ENCODE results near the gene PLA1A. TPM values are rescaled to one million over a fixed set of nuclear protein-coding genes. Genes with fewer than 3 reads are reported as not detected.

The PLA1A gene
- polyA plus RNA-seq, 1 donor from 2014 or later: not detected

GRCh38 chr3:119630880-119631329 lies 33.2 kb downstream of the PLA1A start:
- H3K4me3 Mint-ChIP-seq: peak overlapping the region in 1 of 4 donors; percentile 60
- no peaks in the 10 kb centered on the region for H3K27me3 Mint-ChIP-seq
- no peak overlapping the region for H3K27ac Mint-ChIP-seq
- H3K9me3 Mint-ChIP-seq: no peaks in the 10 kb centered on the region
- H3K36me3 Mint-ChIP-seq: no peaks in the 10 kb centered on the region
- peaks cover 28 to 37% (median 36%) of the 10 kb centered on the region in 3 donors for H3K4me1 Mint-ChIP-seq

DNA sequence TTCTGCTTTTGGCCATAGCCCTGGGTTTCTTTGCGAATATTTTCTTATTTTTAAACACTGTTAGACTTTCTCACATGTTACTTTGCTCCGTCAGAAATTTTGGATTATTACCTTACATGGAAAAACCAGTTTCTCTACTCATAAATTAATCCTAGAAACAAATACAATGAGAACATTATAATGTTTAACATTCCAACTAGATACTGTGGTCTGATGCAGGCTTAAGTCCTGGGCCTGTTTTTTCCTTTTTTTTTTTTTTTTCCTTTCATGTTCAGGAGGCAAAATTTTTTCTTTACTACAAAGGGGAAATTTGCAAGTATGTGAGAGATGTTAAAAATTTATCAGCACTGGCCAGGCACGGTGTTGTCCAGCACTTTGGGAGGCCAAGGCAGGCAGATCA lies 33.8 kb downstream of the PLA1A start:
- H3K4me1 Mint-ChIP-seq: peaks cover 26 to 34% (median 33%) of the 10 kb centered on the region in 3 donors

DNA sequence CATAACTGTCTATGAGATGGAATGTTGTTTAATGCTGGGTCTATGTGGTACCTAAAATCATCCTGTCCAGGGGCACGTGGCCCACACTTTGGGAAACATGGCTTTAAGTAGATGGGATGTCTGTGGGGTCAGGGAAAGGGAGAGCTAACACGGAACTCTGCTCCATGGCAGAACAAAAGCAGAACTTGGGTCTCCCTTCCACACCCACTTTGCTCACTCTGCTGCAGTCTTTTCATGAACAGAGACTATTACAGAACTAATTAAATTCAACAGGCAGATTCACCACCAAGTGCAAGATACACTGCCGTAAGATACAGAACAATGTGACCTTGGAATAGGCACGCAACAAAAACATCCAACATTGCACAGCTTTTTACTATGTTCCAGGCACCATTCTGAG lies 34.5 kb downstream of the PLA1A start:
- H3K4me1 Mint-ChIP-seq: peaks cover 20 to 28% (median 27%) of the 10 kb centered on the region in 3 donors
- no peak overlapping the region for H3K4me3 Mint-ChIP-seq
- H3K36me3 Mint-ChIP-seq: no peaks in the 10 kb centered on the region
- H3K27ac Mint-ChIP-seq: no peak overlapping the region
- H3K27me3 Mint-ChIP-seq: no peaks in the 10 kb centered on the region
- no peaks in the 10 kb centered on the region for H3K9me3 Mint-ChIP-seq

More for the DNA sequence above, 33.8 kb downstream of the PLA1A start:
- no peak overlapping the region for H3K27ac Mint-ChIP-seq
- H3K27me3 Mint-ChIP-seq: no peaks in the 10 kb centered on the region
- H3K4me3 Mint-ChIP-seq: no peak overlapping the region
- H3K9me3 Mint-ChIP-seq: no peaks in the 10 kb centered on the region
- H3K36me3 Mint-ChIP-seq: no peaks in the 10 kb centered on the region

DNA sequence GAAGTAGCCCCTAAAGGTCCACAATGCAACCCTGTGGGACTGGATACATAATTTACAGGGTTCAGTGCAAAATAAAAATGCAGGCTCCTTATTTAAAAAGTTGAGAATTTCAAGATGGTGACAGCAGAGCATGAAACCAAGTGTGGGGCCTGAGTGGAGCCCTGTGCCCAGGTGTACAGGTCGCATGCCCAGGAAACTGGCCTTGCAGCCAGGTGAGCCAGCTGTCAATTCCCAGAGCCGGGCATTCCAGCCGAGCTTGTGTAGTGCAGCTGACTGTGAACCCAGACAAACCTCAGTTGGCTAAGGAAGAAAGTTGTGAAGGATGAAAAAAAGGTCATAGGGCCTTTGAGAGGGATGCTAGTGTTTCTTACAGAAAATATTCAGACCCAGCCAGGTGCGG lies 35.1 kb downstream of the PLA1A start:
- Mint-ChIP-seq H3K36me3 (no peaks in the 10 kb centered on the region), H3K27me3 (no peaks in the 10 kb centered on the region), H3K4me3 (no peak overlapping the region), H3K4me1 (peaks cover 18 to 26% (median 23%) of the 10 kb centered on the region in 3 donors), H3K9me3 (no peaks in the 10 kb centered on the region), H3K27ac (no peak overlapping the region)

DNA sequence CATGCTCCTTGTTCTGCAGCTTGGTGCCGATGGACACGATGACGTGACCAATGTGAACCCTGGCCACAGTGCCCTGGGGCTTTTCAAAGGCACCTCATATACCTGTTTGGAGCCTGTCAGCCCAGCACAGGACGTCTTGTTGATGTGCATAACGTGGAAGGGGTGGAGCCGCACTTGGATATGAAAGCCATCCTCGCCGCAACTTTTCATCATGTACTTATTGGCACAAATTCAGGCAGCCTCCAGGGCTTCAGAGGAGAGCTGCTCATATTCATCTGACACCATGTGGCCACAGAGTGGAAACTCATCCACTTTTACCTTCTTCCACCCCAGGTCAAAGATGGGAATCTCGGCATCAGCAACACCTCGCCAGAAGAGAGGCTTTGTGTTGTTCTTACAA lies 38.0 kb downstream of the PLA1A start:
- H3K4me3 Mint-ChIP-seq: no peak overlapping the region
- no peaks in the 10 kb centered on the region for H3K9me3 Mint-ChIP-seq
- H3K27me3 Mint-ChIP-seq: no peaks in the 10 kb centered on the region
- H3K27ac Mint-ChIP-seq: no peak overlapping the region
- H3K36me3 Mint-ChIP-seq: no peaks in the 10 kb centered on the region
- peaks cover 16 to 24% (median 22%) of the 10 kb centered on the region in 3 donors for H3K4me1 Mint-ChIP-seq

DNA sequence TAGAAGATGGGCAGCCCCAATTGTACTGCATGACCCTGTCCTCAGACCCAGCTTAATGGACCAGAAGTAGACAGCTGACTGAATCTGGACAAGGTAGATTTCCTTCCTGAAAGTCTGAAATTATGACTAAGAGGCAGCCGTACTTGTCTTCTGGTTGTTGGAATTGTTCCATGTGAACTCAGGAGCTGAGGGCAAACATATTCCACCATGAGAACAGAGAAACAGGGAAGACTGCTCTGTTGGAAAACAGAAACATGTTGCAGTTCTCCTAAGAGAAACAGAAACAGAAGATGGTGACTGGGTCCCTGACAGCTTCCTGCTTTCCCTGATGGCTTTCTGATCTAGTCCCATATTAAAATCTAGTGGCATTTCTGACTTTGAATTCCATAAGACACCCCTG lies 38.6 kb downstream of the PLA1A start:
- no peaks in the 10 kb centered on the region for H3K9me3 Mint-ChIP-seq
- no peaks in the 10 kb centered on the region for H3K27me3 Mint-ChIP-seq
- H3K4me1 Mint-ChIP-seq: peaks cover 16 to 22% (median 22%) of the 10 kb centered on the region in 3 donors
- no peaks in the 10 kb centered on the region for H3K36me3 Mint-ChIP-seq
- no peak overlapping the region for H3K27ac Mint-ChIP-seq
- no peak overlapping the region for H3K4me3 Mint-ChIP-seq

DNA sequence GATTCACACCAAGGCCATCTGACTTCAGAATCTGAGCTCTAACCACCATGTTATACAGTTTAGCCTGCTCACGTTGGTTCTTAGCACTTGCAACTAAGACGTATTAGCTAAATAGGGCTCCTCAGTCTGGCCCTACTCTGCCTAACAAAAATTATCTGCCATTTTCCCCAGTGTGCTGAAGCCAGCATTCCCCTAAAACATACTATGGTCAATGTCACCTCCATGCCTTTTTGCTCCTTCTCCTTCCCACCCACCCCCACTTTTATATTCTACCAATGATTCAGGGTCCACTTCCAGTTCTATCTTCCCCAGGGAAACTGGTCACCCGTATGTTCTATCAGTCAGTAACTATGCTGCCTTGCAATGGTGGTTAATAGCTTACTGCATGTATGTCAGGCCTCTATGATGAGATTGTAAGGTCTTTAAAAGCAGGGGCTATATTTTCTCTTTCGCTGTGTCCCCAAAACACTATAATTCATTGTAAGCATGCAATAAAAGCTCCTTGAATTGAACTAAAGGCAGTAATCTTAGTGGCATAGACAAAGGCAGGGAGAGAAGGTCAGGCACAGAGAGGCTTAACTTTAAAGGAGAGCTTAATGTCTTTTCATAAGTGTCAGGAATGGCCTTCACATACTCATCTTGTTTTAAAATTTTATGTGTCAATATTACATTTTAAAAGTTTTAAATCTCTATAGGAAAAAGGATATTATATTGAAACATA lies 39.4 kb downstream of the PLA1A start:
- Mint-ChIP-seq H3K36me3 (no peaks in the 10 kb centered on the region), H3K4me1 (peaks cover 16 to 22% (median 22%) of the 10 kb centered on the region in 3 donors), H3K27me3 (no peaks in the 10 kb centered on the region), H3K4me3 (no peak overlapping the region), H3K9me3 (no peaks in the 10 kb centered on the region), H3K27ac (no peak overlapping the region)

GRCh38 chr3:119637679-119638477 lies 40.2 kb downstream of the PLA1A start:
- peaks cover 16 to 20% (median 20%) of the 10 kb centered on the region in 3 donors for H3K4me1 Mint-ChIP-seq
- H3K36me3 Mint-ChIP-seq: peaks cover 2% of the 10 kb centered on the region
- no peaks in the 10 kb centered on the region for H3K9me3 Mint-ChIP-seq
- peak overlapping the region; percentile 32 to 91 (median 87) for H3K27ac Mint-ChIP-seq
- no peaks in the 10 kb centered on the region for H3K27me3 Mint-ChIP-seq
- peak overlapping the region; percentile 60 to 95 (median 88) for H3K4me3 Mint-ChIP-seq

DNA sequence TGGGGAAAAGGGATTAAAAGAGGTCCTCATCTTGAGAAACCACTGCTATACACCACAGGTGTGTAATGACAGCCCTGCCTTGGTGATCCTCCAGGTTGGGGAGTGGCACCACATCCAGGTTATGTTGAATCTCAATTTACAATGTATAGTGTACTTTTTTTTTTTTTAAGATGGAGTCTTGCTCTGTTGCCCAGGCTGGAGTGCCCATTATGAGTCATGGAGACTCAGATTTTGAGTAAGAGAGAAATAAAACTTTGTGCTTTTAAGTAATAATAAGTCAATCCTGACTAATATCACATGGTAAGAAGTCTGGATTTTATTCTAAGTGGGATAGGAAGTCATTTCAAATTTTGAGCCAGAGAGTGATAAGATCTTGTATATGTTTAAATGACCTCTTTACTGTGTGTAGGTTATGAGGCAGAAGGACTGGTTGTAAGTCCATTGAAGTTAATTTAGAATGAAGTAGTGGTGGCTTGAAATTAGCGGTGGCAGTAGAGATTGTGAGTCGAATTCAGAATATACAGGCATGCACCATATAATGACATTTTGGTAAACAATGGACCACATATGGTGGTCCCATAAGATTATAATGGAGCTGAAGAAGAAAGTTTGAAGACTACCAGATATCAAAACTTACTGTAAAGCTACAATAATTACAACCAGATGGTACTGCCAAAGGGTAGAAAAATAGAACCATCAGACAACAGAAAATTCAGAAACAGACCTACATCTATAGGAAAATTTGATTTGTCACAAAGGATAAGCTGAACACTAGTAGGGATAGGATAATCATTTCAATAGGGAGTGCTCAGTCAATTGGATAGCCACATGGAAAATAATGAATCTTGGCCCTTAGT lies 42.0 kb downstream of the PLA1A start:
- Mint-ChIP-seq H3K27ac (peak overlapping the region in 1 of 3 donors; percentile 37), H3K36me3 (peaks cover 4% of the 10 kb centered on the region), H3K4me1 (peaks cover 16 to 20% (median 19%) of the 10 kb centered on the region in 3 donors), H3K27me3 (no peaks in the 10 kb centered on the region), H3K4me3 (peak overlapping the region in 2 of 4 donors; percentile 6 to 42), H3K9me3 (no peaks in the 10 kb centered on the region)

DNA sequence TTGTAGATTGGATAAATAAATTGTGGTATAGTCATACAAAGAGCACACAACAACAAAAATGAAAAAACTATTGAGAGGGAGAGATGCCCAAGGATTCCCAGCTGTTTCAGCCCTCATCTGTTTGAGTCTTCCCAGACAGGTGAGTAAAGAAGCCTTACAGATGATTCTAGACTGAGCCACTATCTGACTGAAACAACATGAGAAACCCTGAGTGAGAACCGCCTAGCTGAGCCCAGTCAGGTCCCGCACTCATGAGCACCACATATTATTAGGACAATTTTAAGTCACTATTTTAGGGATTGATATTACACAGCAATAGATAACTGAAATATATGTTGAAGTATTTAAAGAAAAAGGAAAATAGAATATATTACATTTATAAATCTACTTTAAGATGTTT lies 43.7 kb downstream of the PLA1A start:
- Mint-ChIP-seq H3K36me3 (peaks cover 4% of the 10 kb centered on the region), H3K27me3 (no peaks in the 10 kb centered on the region), H3K9me3 (no peaks in the 10 kb centered on the region), H3K4me1 (peaks cover 16 to 19% (median 17%) of the 10 kb centered on the region in 3 donors), H3K4me3 (peak overlapping the region in 1 of 4 donors; percentile 28), H3K27ac (no peak overlapping the region)

DNA sequence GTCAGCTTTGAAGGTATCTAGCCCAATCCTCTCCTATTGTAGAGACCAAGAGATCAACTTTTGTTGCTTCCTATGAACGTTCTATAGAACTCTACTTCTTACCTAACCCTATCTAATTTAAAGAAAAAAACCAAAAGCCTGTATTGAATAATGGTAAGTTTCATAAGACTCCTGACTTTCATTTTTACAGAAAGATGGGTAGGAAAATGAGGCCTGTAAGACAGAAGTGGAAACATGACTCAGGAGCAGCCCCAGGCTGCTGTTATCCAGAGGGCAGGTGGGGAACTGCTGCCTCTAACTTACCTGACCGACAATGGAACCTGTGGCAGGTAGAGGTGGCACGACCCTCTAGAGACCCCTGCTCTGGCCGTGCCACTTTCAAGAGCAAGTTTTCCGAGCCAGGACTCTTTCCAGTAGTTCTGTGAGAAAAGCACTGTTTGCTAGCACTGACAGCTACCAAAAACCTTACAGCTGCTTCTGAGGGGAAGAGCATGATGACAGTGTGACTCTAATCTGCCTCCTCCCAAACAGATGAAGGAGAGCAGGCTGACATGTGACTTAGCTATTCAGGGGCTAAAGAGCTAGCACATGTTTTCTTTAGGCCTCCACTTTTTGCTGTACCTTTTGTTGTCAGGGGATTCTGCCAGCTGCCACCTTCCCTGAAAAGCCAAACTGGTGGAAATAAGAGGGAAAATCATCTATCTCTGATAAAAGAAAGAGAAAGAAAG lies 45.2 kb downstream of the PLA1A start:
- H3K9me3 Mint-ChIP-seq: no peaks in the 10 kb centered on the region
- H3K4me1 Mint-ChIP-seq: peaks cover 12 to 14% (median 13%) of the 10 kb centered on the region in 3 donors
- H3K36me3 Mint-ChIP-seq: peaks cover 7% of the 10 kb centered on the region
- no peak overlapping the region for H3K4me3 Mint-ChIP-seq
- peak overlapping the region in 1 of 3 donors; percentile 8 for H3K27ac Mint-ChIP-seq
- H3K27me3 Mint-ChIP-seq: no peaks in the 10 kb centered on the region

DNA sequence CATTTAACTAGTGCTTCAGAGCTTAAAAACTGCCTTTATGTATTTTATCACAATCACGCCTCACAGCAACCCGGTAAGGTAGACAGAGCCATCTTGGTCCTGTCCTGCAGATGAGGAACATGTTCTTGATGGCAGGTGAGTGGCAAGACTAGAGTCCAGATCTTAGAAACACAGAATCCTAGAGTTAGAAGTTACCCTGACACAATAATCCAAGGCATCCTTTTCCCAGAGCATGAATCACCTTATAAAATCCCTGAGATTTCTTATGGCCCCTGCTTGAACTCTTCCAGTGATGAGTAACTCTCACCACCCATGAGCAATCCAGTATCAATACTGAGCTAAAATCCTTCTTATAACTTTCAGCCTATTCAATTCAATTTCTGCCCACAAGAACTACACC lies 45.8 kb downstream of the PLA1A start:
- H3K36me3 Mint-ChIP-seq: peaks cover 9% of the 10 kb centered on the region
- no peaks in the 10 kb centered on the region for H3K9me3 Mint-ChIP-seq
- no peaks in the 10 kb centered on the region for H3K27me3 Mint-ChIP-seq
- H3K4me3 Mint-ChIP-seq: no peak overlapping the region
- H3K4me1 Mint-ChIP-seq: peaks cover 6 to 9% (median 6%) of the 10 kb centered on the region in 3 donors
- no peak overlapping the region for H3K27ac Mint-ChIP-seq

DNA sequence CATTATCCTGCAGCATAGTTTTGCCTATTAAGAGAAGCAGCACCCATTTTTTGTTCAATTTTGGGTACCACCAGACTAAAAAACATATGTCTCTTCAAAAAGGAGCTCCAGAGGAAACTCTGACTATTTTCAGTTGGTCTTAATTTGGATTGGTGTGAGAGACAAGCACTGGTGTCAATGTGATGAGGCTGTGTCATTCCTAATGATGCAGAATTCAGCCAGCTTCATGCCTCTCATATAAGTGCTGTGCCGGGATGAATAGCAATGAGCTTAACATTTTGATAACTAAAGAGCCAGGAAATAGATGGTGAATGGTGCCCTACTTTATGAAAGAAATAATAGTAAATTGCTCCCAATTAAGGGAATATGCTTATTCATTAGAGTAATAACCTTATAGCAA lies 46.8 kb downstream of the PLA1A start:
- H3K27ac Mint-ChIP-seq: no peak overlapping the region
- H3K27me3 Mint-ChIP-seq: no peaks in the 10 kb centered on the region
- H3K36me3 Mint-ChIP-seq: peaks cover 9% of the 10 kb centered on the region
- no peak overlapping the region for H3K4me3 Mint-ChIP-seq
- peaks cover 0 to 3% (median 0%) of the 10 kb centered on the region in 3 donors for H3K4me1 Mint-ChIP-seq
- no peaks in the 10 kb centered on the region for H3K9me3 Mint-ChIP-seq

DNA sequence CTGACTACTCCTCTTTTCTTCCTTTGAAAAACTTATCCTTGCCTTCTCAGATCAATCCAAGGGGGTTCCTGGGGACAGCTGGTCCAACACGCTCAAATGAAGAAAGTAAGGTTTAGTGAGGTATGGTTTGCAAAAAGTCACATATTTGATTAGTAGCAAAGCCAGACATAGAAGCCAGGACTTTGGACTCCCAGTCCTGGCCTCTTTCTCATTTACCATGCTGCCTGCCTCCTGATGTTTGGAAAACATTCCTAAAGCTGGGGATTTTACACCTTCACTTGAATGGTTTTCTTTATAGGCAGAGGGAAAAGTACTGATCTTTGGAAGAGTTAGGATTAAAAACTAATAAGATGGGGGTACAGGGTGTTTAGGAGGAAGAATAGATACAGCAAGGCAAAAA lies 48.1 kb downstream of the PLA1A start:
- H3K36me3 Mint-ChIP-seq: peaks cover 9% of the 10 kb centered on the region

More for the DNA sequence above, 48.1 kb downstream of the PLA1A start:
- Mint-ChIP-seq H3K4me1 (no peaks in the 10 kb centered on the region), H3K27ac (no peak overlapping the region), H3K4me3 (no peak overlapping the region), H3K27me3 (no peaks in the 10 kb centered on the region), H3K9me3 (no peaks in the 10 kb centered on the region)

All from IgD-negative memory B cell (primary cell).